Cardiac fibroblast (primary cell): Measurements from ENCODE around the gene CMTM1.

ENCODE experiments used
- DNase-seq, 2 donors: peaks; one replicate each; pipeline versions ENCODE4 v3.0.0 to v3.0.0-alpha.2; 2010; ENCODE audit warnings: low read depth in 2 of 2
- H3K4me3 ChIP-seq, 2 donors: replicated peaks in 1 of 2; 1 replicate in 1 of 2; 2 replicates in 1 of 2; pipeline ENCODE4 v1.5.1; 2011; ENCODE audit warnings: low read depth in 2 of 2, low read length in 2 of 2, mild to moderate bottlenecking in 2 of 2, moderate library complexity in 1 of 2
- CTCF ChIP-seq: IDR thresholded peaks from one replicate; pipeline ENCODE4 v1.5.1; 2011; ENCODE audit warnings: low read depth, mild to moderate bottlenecking, low read length, inconsistent platforms

The CMTM1 gene

GRCh38 chr16:66572356-66572755 is 6.1 kb downstream of the CMTM1 start:
- no peak overlapping the region for H3K4me3 ChIP-seq
- TF ChIP-seq CTCF: no peak
- no peak for DNase-seq

GRCh38 chr16:66574081-66574480 is 7.8 kb downstream of the CMTM1 start:
- no peak for TF ChIP-seq CTCF
- no peak overlapping the region for H3K4me3 ChIP-seq
- DNase-seq: peak in 1 of 2 donors; percentile 20

GRCh38 chr16:66574531-66574930 is 8.3 kb downstream of the CMTM1 start:
- DNase-seq: no peak
- no peak overlapping the region for H3K4me3 ChIP-seq
- no peak for TF ChIP-seq CTCF

- no peak overlapping the region for H3K4me3 ChIP-seq
- DNase-seq: no peak
- TF ChIP-seq CTCF: no peak
These were observed 8.8 kb downstream of the CMTM1 start for GRCh38 chr16:66575060-66575459.

GRCh38 chr16:66576296-66576695 is 10.1 kb downstream of the CMTM1 start:
- DNase-seq: no peak
- no peak overlapping the region for H3K4me3 ChIP-seq
- TF ChIP-seq CTCF: no peak

- TF ChIP-seq CTCF: no peak
- peak within 1 kb of the TSS in 1 of 2 donors; percentile 14 for H3K4me3 ChIP-seq
- DNase-seq: peak in 1 of 2 donors; percentile 8
These were observed 12.7 kb downstream of the CMTM1 start, which contains the start of gene CMTM2 for GRCh38 chr16:66578651-66579531. Gene CMTM2 (plus strand): TSS chr16:66579463. CDS start chr16:66579608, 145 bp downstream.
